ENCODE measurements around the gene GPHN. TPM values are rescaled to one million over a fixed set of nuclear protein-coding genes. Genes with fewer than 3 reads are reported as not detected.
"Not testable (repeated sequence)": the region's sequence is repeated elsewhere in the genome, so short reads cannot be mapped to it uniquely, and the experiment has no call there.

GPHN gene
- total RNA-seq, 1 donor from 2014 or later: 10.8 TPM

DNA sequence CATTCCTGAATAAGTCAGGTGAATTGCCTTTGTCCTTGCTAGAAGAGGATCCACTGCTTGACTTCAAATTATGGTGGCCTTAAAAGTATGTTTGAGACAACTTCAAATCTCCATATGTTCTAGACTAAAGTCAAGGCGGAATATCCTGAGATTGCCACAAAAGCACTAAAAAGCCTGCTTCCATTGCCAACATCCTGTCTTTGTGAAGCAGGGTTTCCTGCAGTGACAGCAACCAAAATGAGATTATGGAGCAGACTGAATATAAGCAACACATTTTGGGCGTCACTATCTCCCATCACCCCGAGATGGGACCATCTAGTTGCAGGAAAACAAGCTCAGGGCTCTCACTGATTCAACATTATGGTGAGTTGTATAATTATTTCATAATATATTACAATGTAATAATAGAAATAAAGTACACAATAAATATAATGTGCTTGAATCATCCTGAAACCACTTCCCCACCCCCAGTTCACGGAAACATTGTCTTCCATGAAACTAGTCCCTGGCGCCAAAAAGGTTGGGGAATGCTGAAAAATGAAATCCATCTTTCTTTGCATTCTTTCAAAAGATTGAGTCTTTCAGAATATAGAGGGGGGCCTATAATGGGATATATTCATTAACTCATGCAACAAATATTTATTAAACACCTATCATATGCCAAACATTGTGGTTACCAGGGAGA is 143.7 kb downstream of the GPHN start:
- peak; percentile 26 to 55 for DNase-seq (ENCODE audit: low read depth in 2 of 2)

DNA sequence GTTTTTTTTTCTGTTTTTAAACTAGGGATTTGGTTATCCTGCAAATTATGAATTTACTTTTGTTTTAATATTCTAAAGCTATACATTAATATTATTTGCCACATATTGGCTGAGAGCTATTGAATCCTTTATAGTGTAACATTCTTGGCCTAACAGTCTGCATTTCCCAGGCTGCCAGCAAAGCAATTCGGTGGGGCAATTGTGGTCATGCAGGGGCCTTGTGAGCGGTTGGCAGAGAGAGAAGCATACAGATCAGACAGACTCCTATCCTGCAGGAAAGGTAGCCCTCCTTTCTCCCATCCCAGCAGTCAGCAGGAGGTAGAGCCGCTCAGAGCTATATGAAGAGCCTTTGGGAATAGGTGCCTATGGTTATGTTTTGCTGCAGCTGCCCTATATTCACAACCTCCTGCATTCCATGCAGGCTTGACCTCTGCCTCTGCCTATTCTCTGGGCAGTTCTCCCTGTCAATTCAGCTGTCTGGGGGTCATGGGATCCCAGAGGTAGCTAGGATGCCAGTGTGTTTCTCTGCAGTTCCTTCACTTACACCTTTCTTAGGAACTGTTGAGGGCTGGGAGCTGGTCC is 144.7 kb downstream of the GPHN start:
- DNase-seq (ENCODE audit: low read depth in 2 of 2): no peak

DNA sequence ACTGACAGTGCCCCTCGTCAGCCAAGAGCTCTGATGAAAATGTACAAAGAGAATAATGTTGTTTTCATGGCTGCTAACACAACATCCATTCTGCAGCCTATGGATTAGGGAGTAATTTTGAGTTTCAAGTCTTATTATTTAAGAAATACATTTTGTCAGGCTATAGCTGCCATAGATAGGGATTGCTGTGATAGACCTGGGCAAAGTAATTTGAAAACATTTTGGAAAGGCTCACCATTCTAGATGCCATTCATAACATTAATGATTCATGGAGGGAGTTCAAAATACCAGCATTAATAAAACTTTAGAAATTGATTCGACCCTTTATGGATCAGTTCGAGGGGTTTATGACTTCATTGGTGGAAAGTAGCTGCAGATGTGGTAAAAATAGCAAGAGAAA is 149.8 kb downstream of the GPHN start:
- no peak for DNase-seq (ENCODE audit: low read depth in 2 of 2)

DNA sequence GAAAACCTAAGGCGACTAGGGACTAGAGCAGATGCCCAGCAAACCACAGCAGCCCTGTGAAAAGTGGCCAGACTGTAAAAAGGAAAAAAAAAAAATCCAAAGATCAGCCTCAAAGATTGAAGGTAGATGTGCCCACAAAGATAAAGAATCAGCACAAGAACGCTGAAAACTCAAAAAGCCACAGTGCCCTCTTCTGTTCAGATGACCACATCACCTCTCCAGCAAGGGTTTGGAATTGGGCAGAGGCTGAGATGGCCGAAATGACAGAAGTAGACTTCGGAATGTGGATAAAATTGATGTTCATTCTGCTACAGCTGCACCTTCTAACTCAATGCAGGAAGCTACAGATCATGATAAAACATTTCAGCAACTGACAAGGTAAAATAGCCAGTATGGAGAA is 154.4 kb downstream of the GPHN start:
- peak; percentile 26 to 46 for DNase-seq (ENCODE audit: low read depth in 2 of 2)

DNA sequence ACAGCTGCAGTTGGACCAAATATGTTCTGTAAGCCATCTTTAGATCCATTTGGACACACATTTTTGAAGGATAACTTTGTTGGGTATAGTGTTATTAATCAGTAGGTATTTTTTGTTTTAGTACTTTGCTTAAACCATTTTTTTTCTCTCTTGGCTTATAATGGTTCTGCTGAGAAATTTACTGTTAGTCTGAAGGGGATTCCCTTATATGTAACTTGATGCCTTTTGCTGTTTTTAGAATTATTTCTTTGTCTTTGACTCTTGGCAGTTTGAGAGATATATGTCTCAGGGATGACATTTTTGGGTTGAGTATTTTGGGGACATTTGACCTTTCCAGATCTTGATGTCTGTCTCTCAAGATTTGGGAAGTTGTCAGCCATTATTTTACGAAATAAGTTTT is 169.8 kb downstream of the GPHN start:
- DNase-seq (ENCODE audit: low read depth in 2 of 2): no peak

DNA sequence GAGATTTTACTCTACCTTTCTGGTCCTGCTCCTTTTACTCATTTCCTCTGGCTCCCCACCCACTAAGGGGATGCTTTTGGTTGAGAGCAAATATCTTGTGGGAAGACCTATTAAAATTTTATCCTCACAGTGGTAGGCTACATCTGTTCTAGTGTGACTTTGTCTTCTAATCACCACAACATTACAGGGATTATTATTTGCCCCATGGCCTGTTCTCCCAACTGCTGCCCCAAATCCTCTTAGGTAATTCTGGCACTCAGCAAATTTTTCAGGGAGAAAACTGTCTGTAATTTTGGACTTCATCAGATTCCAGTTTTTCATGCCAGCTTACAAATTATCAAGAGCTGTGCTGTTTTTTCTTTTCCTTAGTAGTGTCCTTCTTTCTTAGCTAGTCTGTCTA is 172.3 kb downstream of the GPHN start:
- no peak for DNase-seq (ENCODE audit: low read depth in 2 of 2)

DNA sequence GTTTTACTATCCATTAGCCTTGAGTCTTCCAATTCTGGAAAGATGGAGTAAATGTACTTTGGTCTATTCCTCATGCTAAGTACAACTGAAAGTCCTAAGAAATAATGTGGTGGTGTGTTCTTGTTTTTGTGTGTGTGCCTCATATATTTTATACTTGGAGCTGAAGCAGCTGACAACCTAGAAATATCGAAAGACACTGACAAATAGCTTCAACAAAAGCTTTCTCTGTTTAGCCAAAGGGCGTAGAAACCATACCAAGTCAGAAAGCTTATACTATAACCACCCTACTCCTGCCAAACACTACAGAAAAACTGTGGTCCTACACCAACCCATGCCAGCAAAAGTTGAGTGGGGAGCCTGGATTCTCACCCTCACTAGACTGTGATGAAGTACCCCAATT is 188.4 kb downstream of the GPHN start:
- no peak for DNase-seq (ENCODE audit: low read depth in 2 of 2)

DNA sequence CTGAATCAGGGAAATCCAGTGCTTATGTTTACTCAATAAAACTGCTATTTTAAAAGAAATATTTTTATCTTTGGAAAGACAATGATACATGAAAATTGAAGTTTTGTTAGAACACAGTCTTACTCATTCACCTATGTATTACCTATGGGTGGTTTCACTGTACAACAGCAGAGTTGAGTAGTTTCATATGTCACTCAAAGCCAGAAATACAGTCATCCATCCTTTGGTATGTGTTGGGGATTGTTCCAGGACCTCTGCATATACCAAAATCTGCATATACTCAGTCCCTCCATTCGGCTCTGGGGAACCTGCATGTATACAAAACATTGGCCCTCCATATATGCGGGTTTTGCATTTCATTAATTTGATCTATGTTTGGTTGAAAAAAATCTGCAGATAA is 190.6 kb downstream of the GPHN start:
- DNase-seq (ENCODE audit: low read depth in 2 of 2): no peak

DNA sequence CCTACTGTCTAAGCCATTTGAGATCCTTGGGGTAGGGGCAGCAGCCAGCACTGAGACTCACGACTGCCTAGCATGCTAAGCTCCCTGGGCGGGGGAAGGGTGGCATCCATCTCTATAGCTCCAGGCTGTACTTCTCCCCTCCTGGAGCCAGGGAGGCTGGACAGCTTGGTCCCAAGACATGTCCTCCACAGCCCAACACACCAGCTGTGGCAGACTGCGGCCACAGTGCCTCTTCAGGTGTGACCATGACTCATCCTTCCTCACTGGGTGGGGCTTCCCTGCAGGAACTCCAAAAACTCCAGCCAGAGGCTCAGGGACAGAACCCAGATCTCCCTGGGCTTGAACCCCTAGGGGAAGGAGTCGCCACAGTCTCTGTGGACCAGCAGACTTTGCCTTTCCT is 193.9 kb downstream of the GPHN start:
- no peak for DNase-seq (ENCODE audit: low read depth in 2 of 2)

DNA sequence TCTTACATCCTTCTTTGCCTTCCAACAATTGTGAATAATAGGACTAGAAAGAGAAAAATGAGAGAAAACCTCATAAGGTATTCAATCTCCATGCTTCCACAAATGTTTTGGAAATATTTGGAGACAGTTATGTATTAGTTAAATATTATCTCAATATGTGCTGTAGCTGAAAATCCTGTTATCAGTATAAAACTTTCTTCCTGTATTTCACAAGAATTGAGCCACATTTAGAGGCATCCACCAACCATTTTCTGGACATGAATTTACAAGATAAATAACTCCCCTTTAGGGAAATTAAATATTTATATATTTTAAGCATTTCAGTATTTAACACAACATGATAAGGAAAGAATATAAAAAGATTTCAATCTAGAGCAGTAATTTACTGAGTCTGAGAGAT is 200.3 kb downstream of the GPHN start:
- peak in 1 of 2 donors; percentile 11 for DNase-seq (ENCODE audit: low read depth in 2 of 2)

DNA sequence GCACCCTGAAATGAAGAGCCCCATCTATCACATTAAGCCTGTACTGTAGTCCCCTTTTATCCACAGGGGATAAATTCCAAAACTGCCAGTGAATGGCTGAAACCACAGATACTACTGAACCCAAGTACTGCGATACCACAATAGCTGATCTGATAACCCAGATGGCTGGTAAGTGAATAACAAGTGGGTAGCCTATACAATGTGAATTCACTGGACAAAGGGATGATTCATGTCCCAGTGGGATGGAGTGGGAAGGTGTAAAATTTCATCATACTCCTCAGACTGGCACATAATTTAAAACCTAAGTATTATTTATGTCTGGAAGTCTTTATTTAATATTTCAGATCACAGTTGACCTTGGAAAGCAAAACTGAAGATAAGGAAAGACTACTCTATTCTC is 201.3 kb downstream of the GPHN start:
- DNase-seq (ENCODE audit: low read depth in 2 of 2): peak; percentile 1 to 39

DNA sequence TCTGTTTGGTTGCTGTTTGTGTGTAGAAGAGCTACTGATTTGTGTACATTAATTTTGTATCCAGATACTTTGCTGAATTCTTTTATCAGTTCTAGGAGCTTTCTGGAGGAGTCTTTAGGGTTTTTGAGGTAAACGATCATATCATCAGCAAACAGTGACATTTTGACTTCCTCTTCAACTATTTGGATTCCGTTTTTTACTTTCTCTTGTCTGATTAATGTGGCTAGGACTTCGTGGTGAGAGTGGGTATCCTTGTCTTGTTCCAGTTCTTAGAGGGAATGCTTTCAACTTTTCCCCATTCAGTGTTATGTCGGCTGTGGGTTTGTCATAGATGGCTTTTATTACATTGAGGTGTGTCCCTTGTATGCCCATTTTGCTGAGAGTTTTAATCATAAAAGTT is 206.3 kb downstream of the GPHN start:
- DNase-seq (ENCODE audit: low read depth in 2 of 2): not testable (repeated sequence)

DNA sequence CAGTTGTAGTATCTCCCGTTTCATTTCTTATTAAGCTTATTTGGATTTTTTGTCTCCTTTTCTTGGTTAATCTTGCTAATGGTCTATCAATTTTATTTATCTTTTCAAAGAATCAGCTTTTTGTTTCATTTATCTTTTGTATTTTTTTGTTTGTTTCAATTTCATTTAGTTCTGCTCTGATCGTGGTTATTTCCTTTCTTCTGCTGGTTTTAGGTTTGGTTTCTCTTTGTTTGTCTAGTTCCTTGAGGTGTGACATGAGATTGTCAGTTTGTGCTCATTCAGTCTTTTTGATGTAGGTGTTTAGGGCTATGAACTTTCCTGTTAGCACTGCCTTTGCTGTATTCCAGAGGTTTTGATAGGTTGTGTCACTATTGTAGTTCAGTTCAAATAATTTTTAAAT is 207.4 kb downstream of the GPHN start:
- DNase-seq (ENCODE audit: low read depth in 2 of 2): not testable (repeated sequence)

DNA sequence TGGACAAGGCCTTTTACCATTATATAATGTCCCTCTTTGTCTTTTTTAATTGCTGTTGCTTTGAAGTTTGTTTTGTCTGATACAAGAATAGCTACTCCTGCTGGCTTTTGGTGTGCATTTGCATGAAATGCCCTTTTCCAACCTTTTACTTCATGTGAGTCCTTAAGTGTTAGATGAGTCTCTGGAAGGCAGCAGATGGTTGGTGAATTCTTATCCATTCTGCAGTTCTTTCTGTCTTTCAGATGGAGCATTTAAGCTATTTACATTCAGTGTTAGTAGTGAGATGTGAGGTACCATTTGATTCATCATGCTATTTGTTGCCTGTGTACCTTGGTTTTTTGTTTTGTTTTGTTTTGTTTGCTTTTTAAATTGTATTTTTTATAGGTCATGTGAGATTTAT is 208.3 kb downstream of the GPHN start:
- DNase-seq (ENCODE audit: low read depth in 2 of 2): no peak

DNA sequence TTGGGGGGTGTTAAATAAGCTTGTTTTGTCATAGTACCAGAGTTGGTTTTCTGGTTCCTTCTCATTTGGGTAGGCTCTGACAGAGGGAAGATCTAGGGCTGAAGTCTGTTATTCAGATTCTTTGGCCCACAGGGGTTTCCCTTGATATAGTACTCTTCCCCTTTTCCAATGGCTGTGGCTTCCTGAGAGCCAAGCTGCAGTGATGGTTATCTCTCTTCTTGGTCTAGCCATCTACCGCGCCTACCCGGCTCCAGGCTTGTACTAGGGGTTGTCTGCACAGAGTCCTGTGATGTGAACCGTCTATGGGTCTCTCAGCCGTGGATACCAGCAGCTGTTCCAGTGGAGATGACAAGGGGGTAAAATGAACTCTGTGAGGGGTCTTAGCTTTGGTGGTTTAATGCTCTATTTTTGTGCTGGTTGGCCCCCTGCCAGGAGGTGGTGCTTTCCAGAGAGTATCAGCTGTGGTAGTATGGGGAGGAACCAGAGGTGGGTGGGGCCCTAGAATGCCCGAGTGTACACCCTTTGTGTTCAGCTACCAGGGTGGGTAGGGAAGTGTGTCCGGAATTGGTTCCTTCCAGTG is 209.7 kb downstream of the GPHN start:
- DNase-seq (ENCODE audit: low read depth in 2 of 2): no peak

DNA sequence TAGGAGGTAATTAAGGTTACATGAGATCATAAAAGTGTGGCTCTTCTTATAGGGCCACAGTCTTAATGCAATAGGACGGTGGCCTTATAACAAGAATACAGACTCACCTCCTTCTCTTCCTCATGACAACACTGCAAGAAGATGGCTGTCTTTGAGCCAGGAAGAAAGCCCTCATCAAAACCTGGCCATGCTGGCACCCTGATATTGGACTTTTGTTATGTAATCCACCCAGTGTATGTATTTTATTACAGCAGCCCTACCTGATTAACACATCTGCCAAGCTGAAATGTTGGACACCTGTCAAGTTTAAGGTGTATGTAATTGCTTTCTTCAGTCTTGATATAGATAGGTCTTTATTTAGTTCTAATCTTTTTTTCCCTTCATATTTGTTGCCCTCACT is 217.0 kb downstream of the GPHN start:
- DNase-seq (ENCODE audit: low read depth in 2 of 2): no peak

DNA sequence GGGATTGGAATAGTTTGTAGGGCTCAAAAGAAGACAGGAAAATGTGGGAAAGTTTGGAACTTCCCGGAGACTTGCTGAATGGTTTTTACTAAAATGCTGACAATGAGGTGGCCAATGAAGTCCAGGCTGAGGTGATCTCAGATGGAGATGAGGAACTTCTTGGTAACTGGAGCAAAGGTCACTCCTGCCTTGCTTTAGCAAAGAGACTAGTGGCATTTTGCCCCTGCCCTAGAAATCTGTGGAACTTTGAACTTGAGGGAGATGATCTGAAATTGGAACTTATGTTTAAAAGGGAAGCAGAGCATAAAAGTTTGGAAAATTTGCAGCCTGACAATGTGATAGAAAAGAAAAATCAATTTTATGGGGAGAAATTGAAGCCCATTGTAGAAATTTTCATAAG is 223.4 kb downstream of the GPHN start:
- DNase-seq (ENCODE audit: low read depth in 2 of 2): not testable (repeated sequence)

DNA sequence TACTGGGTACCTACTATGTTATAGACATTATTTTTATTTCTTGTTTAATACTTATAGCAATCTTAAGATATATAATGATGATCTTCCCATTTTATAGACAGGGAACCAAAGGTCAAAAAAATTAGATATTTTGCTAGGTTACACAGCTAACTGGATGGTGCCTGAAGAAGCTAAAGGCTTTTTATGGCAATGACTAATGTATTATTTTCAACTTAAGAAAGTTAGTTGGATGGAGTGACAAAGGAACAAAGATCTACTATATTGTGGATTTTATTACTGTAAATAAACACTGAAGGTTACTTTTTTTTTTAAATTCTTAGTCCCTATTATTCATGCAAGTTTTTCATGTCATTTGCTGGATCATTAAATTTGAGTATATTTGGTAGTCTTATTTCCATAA is 227.9 kb downstream of the GPHN start:
- DNase-seq (ENCODE audit: low read depth in 2 of 2): no peak

DNA sequence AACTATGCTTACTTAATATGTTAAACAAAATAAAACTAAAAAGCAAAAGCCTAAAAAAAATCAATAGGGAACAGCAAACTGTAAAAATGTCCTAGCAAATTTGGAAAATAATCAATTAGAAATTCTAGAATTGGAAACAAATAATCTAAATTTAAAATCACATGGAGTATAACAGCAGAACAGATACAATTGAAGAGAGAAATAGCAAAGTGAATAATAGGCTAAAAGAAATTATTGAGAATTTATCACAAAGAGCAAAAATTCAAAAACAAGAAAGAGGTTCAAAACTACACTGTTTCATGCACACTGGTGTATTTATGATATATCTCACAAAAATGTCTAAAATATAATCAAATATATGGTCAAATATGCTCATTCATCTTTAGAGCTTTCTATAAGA is 231.9 kb downstream of the GPHN start:
- no peak for DNase-seq (ENCODE audit: low read depth in 2 of 2)

DNA sequence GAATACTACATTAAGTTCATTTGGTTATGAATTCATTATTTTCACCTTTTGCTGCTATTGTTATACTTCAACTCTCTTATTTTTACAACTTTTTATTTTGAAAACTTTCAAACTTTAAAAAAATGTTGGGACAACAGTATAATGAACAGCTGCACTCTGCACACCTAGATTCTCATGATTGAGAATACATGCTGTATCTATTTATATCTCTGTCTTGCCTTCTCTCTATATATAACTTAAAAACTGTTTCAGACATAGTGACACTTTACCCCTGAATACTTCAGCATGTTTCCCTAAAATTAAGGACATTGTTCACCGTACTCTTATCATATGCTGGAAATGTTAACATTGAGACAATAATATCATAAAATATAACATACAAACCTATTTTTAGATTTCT is 237.1 kb downstream of the GPHN start:
- DNase-seq (ENCODE audit: low read depth in 2 of 2): no peak

DNA sequence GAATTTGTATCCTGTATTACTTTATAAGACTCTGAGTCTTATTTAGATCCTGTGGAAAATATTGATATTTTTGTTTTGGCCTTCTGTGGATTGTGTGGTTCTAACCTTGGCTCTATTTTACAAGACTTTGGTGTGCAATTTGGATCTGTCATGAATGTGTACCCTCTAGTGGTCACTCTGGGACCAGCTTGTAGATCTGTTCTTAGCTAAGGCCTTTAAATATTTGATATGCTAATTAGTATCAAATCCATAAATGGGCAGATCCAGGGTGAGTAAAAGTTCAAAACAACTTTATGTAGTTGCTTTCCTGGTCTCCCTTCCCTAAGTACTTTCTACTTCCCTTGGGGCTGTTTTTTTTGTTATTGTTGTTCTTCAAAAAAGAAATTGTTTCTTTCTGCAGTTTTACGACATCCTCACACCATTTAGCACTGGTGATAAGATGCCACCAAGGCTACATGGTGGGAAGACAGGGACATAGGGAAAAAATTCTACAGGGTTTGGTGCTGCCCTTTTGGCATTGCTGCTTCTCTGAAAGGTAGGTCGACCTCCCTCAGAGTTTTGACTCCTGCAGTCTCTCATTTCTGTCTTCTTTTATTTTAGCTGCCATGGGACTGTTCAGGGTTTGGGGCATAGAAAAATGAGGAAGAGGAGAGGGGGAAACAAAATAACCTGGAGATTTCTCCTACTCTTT is 238.5 kb downstream of the GPHN start:
- peak; percentile 25 to 63 for DNase-seq (ENCODE audit: low read depth in 2 of 2)

DNA sequence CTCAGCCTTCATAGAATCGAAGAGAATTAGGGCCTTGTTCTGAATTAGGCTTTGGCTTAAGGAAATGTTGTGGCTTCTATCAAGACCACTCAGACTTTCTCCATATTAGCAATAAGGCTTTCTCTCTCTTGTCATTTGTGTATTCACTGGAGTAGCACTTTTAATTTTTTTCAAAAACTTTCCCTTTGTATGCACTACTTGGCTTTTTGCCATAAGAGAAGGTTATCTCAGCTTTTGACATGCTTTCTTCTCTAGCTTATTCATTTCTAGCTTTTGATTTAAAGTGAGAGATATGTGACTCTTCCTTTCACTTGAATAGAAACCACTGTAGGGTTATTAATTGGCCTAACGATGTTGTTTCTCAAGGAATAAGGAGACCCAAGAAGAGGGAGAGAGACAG is 244.2 kb downstream of the GPHN start:
- DNase-seq (ENCODE audit: low read depth in 2 of 2): no peak
